Smooth muscle cell (in vitro differentiated cells): ENCODE measurements around the gene DZIP1. TPM values are rescaled to one million over a fixed set of nuclear protein-coding genes. Genes with fewer than 3 reads are reported as not detected.
"Not testable (repeated sequence)": the region's sequence is repeated elsewhere in the genome, so short reads cannot be mapped to it uniquely, and the experiment has no call there.

ENCODE experiments used
- DNase-seq: peaks from one replicate; lab custom pipeline; 2025; ENCODE audit not compliant: unreplicated experiment; lab: John Stamatoyannopoulos, UW
- H2AFZ ChIP-seq: fragments of 200-600 bp; sonication (generic); 2 replicates; pipeline ENCODE4 v1.6.0; 2016; ENCODE audit warnings: antibody characterized with exemption, low read depth, mild to moderate bottlenecking
- H3F3A ChIP-seq: fragments of 200-600 bp; sonication (generic); 2 replicates; pipeline ENCODE4 v1.6.0; 2017; ENCODE audit warnings: antibody characterized with exemption, low read depth
- H3K27ac ChIP-seq: fragments of 200-600 bp; sonication (generic); 2 replicates; pipeline ENCODE4 v1.5.1; 2016; ENCODE audit warnings: low read depth, mild to moderate bottlenecking
- H3K27me3 ChIP-seq: fragments of 200-600 bp; sonication (generic); 2 replicates; pipeline ENCODE4 v1.6.1; 2016; ENCODE audit warnings: low read depth, mild to moderate bottlenecking
- H3K36me3 ChIP-seq: fragments of 200-600 bp; sonication (generic); 2 replicates; pipeline ENCODE4 v1.5.1; 2016; ENCODE audit warnings: low read depth
- H3K4me1 ChIP-seq: fragments of 200-600 bp; sonication (generic); 2 replicates; pipeline ENCODE4 v1.5.1; 2016; ENCODE audit warnings: low read depth
- H3K4me2 ChIP-seq: fragments of 200-600 bp; sonication (generic); 2 replicates; pipeline ENCODE4 v1.6.0; 2016; ENCODE audit warnings: mild to moderate bottlenecking
- H3K4me3 ChIP-seq: fragments of 200-600 bp; sonication (generic); 2 replicates; pipeline ENCODE4 v1.5.1; 2016; ENCODE audit warnings: mild to moderate bottlenecking
- H3K79me2 ChIP-seq: fragments of 200-600 bp; sonication (generic); 2 replicates; pipeline ENCODE4 v1.6.0; 2016; ENCODE audit warnings: low read depth, mild to moderate bottlenecking
- H3K9ac ChIP-seq: fragments of 200-600 bp; sonication (generic); 2 replicates; pipeline ENCODE4 v1.6.0; 2016; ENCODE audit warnings: low read depth
- H3K9me3 ChIP-seq: fragments of 200-600 bp; sonication (generic); replicated peaks from 2 replicates; pipeline ENCODE4 v1.5.1; 2016; ENCODE audit warnings: low read depth
- H4K20me1 ChIP-seq: fragments of 200-600 bp; sonication (generic); 2 replicates; pipeline ENCODE4 v1.6.0; 2016; ENCODE audit warnings: low read depth
- WGBS: methylation state at CpG from one replicate; pipeline ENCODE4 v1.1.7; 2016; ENCODE audit warnings: low lambda C conversion rate; 5-methylcytosine and 5-hydroxymethylcytosine counted together
- polyA plus RNA-seq: library from polyadenylated mRNA; unstranded; fragments of >200 nt; fragmentation: Nextera tagmentation; extraction: Ambion mirVana; gene quantifications from 2 replicates; pipeline ENCODE4 v1.2.1, GENCODE V29; 2016
- total RNA-seq: library from RNA; depleted of rRNA; stranded (reverse); fragments of >200 nt; gene quantifications from 2 replicates; pipeline ENCODE4 v1.2.3, GENCODE V29; 2014
- TF ChIP-seq, protein P1 (sequence below): fragments of 200-600 bp; sonication (generic); IDR thresholded peaks from 2 replicates; pipeline ENCODE4 v1.5.1; 2017; ENCODE audit warnings: borderline replicate concordance, mild to moderate bottlenecking, antibody characterized with exemption; ENCODE audit not compliant: insufficient read depth, poor library complexity, severe bottlenecking

Gene DZIP1
- total and polyA plus RNA-seq, 2 experiments from 2014 or later: 15.2 to 23.6 TPM

DNA sequence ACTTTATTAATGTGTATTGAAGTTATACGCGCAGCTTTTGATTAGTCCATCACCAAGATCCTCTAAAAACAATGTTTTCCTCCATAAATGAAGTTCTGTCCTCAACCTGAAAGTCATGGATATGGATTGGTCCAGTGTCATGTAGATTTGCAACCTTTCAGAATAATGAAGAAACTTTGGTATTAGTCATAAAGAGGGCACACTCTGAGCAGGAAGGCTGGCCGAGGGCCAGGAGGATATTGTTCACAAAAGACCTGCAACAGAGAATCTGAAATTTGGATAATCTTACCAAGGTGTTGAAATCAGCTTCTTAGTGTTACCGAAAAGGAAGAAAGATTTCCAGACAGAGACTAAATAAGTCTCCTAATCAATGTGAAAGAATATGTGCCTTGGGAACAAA is 71.3 kb downstream of the DZIP1 start:
- Histone ChIP-seq H3K4me1 (peaks cover 13% of the 10 kb centered on the region), H3K9ac (no peak overlapping the region), H2AFZ (no peak overlapping the region), H3K27ac (no peak overlapping the region), H3F3A (no peaks in the 10 kb centered on the region), H3K36me3 (no peaks in the 10 kb centered on the region), H3K4me3 (no peak overlapping the region), H3K9me3 (no peaks in the 10 kb centered on the region), H3K27me3 (no peaks in the 10 kb centered on the region), H4K20me1 (no peaks in the 10 kb centered on the region), H3K79me2 (no peaks in the 10 kb centered on the region), H3K4me2 (no peak overlapping the region)
- no peak for DNase-seq
- 96% methylated on average over 4 of the region's 4 CpGs for WGBS
- TF ChIP-seq, protein P1, sequence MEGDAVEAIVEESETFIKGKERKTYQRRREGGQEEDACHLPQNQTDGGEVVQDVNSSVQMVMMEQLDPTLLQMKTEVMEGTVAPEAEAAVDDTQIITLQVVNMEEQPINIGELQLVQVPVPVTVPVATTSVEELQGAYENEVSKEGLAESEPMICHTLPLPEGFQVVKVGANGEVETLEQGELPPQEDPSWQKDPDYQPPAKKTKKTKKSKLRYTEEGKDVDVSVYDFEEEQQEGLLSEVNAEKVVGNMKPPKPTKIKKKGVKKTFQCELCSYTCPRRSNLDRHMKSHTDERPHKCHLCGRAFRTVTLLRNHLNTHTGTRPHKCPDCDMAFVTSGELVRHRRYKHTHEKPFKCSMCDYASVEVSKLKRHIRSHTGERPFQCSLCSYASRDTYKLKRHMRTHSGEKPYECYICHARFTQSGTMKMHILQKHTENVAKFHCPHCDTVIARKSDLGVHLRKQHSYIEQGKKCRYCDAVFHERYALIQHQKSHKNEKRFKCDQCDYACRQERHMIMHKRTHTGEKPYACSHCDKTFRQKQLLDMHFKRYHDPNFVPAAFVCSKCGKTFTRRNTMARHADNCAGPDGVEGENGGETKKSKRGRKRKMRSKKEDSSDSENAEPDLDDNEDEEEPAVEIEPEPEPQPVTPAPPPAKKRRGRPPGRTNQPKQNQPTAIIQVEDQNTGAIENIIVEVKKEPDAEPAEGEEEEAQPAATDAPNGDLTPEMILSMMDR: no peak

GRCh38 chr13:95571941-95572340 is 72.6 kb downstream of the DZIP1 start:
- H3K79me2 ChIP-seq: no peaks in the 10 kb centered on the region
- no peak overlapping the region for H3K27ac ChIP-seq
- no peak overlapping the region for H2AFZ ChIP-seq
- DNase-seq: no peak
- no peak overlapping the region for H3K9ac ChIP-seq
- H3K27me3 ChIP-seq: no peaks in the 10 kb centered on the region
- WGBS: 71% methylated on average over 6 of the region's 6 CpGs
- no peaks in the 10 kb centered on the region for H3K9me3 ChIP-seq
- no peak overlapping the region for H3K4me3 ChIP-seq
- peaks cover 13% of the 10 kb centered on the region for H3K4me1 ChIP-seq
- H4K20me1 ChIP-seq: no peaks in the 10 kb centered on the region
- TF ChIP-seq, protein P1: no peak
- no peaks in the 10 kb centered on the region for H3F3A ChIP-seq
- H3K4me2 ChIP-seq: no peak overlapping the region
- H3K36me3 ChIP-seq: no peaks in the 10 kb centered on the region

GRCh38 chr13:95570016-95570415 is 74.5 kb downstream of the DZIP1 start:
- 70% methylated on average over 5 of the region's 5 CpGs for WGBS

GRCh38 chr13:95568131-95568530 is 76.4 kb downstream of the DZIP1 start:
- Histone ChIP-seq H3K27ac (no peak overlapping the region), H3K79me2 (no peaks in the 10 kb centered on the region), H3F3A (no peaks in the 10 kb centered on the region), H3K9ac (no peak overlapping the region), H3K36me3 (no peaks in the 10 kb centered on the region), H4K20me1 (no peaks in the 10 kb centered on the region), H3K9me3 (no peaks in the 10 kb centered on the region), H3K27me3 (no peaks in the 10 kb centered on the region), H2AFZ (no peak overlapping the region), H3K4me1 (peaks cover 13% of the 10 kb centered on the region), H3K4me3 (no peak overlapping the region), H3K4me2 (no peak overlapping the region)
- no peak for DNase-seq
- 95% methylated on average over 2 of the region's 2 CpGs for WGBS
- TF ChIP-seq, protein P1: no peak

More at GRCh38 chr13:95570016-95570415, 74.5 kb downstream of the DZIP1 start:
- Histone ChIP-seq H3K79me2 (no peaks in the 10 kb centered on the region), H3F3A (no peaks in the 10 kb centered on the region), H3K9me3 (no peaks in the 10 kb centered on the region), H3K4me1 (peaks cover 13% of the 10 kb centered on the region), H3K4me3 (no peak overlapping the region), H3K9ac (no peak overlapping the region), H2AFZ (no peak overlapping the region), H3K27me3 (no peaks in the 10 kb centered on the region), H4K20me1 (no peaks in the 10 kb centered on the region), H3K36me3 (no peaks in the 10 kb centered on the region), H3K27ac (no peak overlapping the region), H3K4me2 (no peak overlapping the region)
- no peak for DNase-seq
- TF ChIP-seq, protein P1: no peak

DNA sequence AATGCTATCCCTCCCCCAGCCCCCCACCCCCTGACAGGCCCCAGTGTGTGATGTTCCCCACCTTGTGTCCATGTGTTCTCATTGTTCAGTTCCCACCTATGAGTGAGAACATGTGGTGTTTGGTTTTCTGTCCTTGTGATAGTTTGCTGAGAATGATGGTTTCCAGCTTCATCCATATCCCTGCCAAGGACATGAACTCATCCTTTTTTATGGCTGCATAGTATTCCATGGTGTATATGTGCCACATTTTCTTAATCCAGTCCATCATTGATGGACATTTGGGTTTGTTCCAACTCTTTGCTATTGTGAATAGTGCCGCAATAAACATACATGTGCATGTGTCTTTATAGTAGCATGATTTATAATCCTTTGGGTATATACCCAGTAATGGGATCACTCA is 78.7 kb downstream of the DZIP1 start:
- H3F3A ChIP-seq, H3K9me3 ChIP-seq, H2AFZ ChIP-seq, H3K4me1 ChIP-seq, H3K4me2 ChIP-seq, H3K9ac ChIP-seq, H3K27ac ChIP-seq, H3K79me2 ChIP-seq, H3K36me3 ChIP-seq, DNase-seq, H4K20me1 ChIP-seq, H3K27me3 ChIP-seq, H3K4me3 ChIP-seq: not testable (repeated sequence)
- WGBS: 93% methylated on average over 1 of the region's 1 CpG
